NCI-H1105 (cell line): ENCODE data around the gene TRIB2.

Experiments
- DNase-seq: peaks from one replicate; lab custom pipeline; 2025; lab: John Stamatoyannopoulos, UW

The TRIB2 gene

DNA sequence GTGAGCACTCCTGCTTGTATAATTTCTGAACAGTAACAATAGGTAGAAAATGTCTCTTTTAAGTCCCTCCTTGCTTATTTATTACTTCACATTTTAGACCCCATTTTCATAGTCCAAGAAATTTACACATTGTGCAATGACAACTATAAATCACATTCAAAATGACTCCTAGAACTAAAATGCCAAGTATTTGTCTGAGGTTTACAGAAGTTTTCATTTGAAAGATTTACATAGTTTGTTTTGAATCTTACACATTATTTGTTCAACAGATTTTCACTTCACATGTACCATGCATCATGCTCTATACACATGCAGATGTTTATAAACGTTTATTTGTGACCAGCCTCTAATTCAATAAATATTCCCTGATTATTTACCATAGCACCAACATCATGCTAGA lies 15.7 kb upstream of the TRIB2 start:
- DNase-seq: no peak

DNA sequence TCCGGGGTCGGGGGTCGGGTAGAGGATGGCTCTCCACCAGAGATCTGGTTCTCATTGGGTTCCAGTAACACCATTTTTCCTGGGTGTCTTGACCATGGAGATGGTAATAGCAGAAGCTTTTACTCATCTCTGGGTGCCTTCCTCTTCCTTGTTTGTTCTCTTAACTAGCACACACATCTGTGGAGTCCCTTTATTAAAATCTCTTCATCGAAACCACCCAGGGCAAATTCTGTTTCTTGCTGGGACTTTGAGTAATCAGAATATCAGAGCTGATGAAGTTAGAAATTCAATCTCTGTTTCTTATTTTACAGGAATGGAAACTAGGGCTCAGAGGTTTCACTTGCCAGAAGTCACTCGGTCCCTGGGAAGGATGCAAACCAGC lies 15.0 kb upstream of the TRIB2 start:
- no peak for DNase-seq

DNA sequence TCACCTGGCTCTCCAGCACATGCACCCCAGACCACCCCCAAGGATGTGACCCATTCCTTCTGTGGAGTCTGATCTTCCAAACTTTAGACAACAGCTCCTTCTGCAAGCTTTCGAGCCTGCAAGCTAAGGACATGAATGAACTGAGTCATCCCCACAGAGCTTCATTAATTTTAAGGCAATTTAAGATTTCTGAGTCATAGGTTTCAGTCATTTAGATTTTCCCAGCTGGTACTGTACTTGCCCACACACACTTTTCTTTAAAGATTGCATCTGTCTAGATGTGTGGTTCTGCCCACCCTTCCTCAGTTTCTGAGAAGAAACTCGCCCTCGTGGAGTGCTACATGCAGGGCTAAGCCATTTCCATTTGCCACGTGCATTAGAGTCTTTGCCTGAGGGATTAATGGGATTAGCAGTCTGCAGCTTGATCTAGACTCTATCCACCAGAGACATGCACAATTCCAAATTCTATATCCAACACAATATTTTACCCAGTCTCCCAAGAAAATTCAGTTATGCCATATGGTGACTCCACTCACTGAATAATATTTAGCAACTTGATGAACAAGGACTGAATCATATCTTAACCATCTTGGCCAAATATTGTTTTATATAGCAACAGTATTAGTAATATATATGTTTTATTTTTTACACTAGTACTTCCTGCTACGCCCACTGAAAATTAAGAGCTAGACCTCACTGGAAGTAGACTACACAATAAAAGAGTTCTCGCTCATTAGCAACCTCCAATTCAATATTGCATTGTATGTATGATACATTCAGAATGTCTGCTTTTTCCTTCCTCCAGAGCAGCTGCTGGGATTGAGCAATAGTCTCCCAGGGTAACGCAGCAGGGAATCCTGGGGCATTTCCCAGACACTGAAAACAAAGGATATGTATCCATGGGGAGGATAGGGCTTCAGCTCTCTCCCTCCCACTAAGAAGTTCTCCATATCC lies 14.3 kb upstream of the TRIB2 start:
- no peak for DNase-seq

DNA sequence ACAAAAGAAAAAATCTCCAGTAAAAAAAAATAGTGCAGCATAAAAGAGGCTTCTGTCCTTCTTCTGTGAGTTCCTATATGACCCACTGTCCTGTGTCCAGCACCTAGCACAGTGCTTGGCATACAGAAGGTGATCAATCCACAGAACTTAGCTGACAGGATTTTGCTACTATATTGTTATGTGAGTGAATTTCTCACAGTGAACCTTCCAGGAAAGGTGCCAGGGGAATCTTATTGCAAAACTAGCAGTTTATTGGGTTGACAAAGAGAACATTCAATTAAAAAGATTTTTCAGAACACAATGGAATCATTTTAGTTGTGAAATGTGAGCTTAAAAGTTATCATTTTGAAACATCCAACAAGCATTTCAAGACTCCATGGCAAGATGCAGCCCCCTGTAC lies 12.4 kb upstream of the TRIB2 start:
- no peak for DNase-seq

DNA sequence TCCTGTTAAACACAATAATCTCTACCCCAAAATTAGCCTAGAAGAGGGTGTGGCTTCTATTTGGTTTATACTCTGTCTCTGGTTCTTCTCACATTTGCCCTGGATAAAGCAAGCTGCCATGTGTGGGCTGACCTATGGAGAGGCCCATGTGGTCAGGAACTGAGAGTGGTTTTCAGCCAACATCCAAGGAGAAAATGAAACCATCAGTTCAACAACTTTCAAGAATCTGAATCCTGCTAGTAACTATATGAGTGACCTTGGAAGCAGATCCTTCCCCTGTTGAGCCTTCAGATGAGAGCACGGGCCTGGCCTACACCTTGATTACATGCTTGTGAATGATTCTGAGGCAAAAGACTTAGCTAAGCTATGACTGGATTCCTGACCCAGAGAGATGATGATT lies 11.5 kb upstream of the TRIB2 start:
- DNase-seq: no peak

DNA sequence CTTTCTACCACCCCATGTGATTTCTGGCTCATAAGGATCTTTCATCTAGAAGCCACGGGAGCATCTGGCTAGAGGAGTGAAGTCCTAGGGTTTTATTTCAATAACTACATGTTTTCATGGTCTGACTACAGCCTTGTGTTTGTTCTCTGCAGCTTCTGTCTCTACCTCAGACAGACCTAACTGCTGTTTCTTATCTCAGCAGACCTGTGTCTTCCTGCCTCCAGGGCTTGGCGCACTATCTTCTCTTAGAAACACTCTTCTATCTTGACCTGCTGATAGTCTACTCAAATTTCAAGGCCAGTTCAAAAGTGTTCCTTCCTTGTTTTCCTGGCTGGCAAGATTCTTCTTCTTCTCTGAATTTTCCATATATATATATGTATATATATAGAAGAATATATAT lies 11.0 kb upstream of the TRIB2 start:
- no peak for DNase-seq

DNA sequence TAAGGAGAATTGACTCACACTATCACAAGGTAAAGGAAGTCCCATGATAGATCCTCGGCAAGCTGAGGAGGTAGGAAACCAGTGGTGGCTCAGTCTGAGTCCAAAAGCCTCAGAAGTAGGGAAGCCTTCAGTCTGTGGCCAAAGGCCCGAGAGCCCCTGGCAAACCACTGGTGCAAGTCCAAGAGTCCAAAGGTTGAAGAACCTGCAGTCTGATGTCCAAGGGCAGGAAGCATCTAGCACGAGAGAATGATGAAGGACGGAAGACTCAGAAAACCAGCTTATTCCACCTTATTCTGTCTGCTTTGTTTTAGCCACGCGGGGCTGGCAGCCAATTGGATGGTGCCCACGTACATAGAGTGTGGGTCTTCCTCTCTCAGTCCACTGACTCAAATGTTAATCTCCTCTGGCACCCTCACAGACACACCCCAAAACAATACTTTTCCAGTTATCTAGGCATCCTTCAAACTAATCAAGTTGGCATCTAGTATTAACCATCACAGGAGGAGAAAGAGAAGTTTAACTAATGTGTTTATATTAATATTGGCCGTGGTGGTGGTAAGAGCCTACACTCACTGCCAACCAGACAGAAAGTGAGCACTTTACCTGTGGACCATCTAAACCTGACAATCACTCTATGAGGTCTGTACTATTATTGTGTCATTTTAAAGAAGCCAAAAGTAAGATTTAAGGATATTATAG lies 8.1 kb upstream of the TRIB2 start:
- DNase-seq: no peak

DNA sequence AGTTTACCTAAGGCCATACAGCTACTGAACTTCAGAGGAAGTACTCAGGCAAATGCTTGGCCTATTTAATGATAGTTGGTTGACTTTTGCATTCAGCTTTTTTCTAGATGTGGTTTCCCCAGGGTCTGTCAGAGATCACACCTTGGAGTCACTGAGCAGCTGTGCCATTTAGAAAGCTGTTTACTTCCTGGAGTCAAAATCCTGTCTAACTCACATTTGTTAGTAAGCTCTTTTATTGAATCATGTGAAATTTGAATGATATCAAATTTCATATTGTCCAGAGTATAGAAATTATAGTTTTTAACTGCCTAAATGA lies 7.6 kb upstream of the TRIB2 start:
- no peak for DNase-seq

DNA sequence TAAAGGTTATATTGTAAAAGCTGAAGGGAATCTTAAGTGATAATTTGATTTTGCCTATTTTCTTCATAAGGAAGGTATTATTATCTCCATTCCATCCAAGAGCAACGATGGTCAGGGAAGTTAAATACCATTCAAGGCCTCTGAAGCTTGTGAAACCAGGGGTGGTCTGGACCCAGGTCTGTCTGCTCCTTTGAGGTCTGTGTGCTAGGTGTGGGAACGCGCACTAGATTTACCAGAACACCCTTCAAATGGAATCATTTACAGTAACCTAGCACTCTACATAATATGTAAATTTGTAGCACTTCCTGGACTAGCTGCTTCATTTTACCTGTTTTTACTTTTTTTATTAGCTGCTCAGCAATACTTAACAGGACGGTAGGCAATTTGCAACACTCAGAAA lies 6.4 kb upstream of the TRIB2 start:
- DNase-seq: no peak

DNA sequence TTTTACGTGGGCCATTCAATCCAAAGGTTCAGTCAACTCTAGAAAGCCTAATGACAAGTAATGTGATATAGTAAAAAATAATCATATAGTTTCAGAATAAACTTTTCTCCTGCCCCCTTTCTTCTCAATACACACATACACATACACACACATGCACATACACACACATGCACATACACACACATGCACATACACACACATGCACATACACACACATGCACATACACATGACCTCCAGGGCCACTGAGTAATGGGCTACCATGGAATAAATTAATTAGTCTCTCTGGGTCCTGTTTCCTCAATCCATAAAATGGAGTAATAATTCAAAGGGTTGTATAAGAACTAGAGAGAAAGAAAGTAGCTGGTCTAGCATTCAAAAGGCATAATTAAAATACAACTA lies 5.4 kb upstream of the TRIB2 start:
- no peak for DNase-seq

DNA sequence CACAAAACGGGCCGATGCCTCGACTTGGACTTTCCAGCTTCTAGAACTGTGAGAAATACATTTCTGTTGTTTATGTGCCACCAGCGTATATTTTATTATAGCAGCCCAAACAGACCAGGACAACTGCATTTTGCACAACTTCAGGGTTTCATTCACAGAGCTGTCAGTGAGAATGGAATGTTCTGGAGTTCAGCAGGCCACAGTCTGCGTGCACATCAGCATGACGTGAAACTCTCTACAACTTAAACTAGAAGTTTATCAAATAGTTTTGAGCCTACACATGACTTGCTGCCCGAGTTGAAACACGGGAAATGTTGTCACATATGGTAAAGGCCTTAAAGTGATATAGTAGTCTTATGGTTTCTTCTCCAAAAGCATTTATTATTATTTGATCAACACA lies 3.9 kb upstream of the TRIB2 start:
- no peak for DNase-seq

DNA sequence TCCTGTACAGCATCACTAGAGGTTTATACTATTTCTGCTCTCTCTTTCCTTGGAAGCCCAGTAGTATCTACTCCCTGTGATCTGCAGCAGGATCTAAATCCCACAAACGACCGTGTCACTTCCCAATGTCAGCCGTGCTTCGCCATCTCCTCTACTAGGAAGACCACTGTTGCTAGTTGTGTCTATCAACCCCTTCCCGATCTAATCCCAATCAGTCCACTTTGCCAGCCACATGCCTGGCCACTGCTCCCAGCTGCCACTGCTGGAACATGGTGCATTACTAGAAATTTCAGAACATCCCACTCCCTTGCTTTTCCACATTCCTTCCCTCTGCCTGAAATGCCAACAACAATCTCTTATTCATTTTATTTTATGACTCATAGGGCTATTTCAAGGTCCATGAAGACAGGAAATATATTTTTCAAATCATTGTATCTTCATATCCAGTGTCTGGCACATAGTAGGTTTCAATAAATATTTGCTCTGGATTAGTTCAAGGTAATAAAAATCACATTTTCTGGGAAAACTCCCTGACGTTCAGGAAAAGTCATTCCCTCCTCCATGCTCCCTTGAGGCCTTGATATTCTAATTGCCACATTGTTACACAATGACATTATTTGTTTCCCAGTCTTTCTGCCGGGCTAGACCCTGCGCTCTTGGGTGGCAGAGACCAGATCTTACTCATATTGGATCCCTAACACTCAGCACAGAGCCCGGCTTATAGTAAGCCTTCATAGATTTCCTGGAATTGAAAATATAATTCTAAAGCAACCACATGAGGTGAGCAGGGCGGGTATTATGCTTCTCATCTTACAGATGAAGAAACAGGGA lies 2.1 kb upstream of the TRIB2 start:
- no peak for DNase-seq

DNA sequence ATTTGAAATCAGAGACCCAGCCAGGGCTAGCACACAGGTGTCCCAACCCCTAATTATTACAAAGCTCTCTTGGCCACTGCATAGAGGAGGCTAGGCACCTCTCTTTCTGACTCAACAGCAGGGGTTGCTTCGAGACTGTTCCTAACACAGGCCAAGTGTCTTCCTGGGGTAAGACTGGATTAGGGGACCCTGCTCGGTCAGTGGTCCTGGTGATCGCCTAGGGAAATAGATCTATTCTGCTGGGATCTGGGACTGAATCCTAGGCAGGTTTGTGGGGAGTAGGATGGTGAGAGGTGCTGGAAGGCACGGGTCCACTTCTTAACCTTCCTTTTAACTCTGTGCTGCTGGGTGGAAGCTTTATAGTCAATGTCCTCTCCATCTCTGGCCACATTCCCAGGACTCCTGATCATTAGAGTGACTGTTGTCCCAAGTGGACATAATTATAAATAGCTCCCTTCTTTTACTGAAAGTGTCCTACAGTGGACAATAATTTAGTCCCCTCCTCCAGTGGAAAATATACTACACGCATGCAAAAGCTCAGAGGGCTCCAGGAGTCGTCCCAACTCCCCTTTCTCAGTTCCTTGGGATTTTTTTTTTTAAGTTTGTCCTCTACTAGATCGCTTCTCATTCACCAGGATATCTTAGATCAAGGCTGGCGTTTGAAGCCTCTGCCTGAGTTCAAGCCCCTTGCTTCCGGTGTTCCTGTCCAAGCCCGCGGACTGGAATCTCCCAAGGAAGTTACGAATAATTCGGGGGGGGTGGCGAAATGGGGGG lies 1.3 kb upstream of the TRIB2 start:
- DNase-seq: no peak

DNA sequence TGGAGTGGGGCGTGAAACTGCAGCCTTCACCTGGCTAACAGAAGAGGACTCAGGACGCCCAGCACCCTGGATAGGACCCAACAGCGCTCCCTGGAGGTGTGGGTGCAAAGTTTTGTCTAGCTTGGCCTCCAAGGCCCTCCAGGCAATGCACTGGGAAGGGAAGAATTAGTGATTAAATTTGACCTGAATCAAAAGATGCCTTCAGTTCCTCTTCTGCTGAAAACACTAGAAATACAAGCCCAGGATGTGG lies 779 bp upstream of the TRIB2 start:
- peak; percentile 56 for DNase-seq

DNA sequence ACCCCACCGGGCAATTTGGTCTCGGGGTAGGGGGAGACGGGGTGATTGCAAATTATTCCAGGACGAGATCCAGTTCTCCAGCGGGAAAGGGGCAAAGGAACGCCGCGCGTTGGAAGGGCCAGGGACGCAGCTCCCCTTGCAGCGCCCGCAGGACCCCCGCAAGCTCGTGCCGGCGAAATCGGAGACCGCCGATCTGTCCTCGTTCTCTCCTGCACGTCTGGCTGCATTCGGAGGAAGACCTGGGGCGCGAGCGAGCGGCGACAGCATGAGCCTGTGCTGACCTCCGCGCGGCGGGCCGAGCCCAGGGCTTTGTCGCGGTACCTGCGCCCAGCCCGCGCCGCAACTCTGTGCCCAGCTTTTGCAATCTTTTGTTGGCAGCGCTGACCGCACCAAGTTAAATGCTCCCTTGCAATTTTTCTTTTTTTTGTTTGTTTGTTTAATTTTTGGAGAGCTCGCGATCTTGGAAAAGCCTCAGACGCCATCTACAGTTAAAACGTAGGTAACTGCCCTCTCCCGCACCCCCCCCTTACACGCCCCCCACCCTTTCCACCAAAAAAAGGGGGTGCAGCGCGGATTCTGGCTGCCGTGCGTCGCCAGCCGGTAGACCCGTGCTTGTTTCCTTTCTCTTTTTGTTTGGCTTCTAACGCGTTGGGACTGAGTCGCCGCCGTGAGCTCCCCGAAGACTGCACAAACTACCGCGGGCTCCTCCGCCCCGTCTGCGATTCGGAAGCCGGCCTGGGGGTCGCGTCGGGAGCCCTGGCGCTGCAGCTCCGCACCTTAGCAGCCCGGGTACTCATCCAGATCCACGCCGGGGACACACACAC lies 667 bp downstream of the TRIB2 start:
- DNase-seq: peak; percentile 49

DNA sequence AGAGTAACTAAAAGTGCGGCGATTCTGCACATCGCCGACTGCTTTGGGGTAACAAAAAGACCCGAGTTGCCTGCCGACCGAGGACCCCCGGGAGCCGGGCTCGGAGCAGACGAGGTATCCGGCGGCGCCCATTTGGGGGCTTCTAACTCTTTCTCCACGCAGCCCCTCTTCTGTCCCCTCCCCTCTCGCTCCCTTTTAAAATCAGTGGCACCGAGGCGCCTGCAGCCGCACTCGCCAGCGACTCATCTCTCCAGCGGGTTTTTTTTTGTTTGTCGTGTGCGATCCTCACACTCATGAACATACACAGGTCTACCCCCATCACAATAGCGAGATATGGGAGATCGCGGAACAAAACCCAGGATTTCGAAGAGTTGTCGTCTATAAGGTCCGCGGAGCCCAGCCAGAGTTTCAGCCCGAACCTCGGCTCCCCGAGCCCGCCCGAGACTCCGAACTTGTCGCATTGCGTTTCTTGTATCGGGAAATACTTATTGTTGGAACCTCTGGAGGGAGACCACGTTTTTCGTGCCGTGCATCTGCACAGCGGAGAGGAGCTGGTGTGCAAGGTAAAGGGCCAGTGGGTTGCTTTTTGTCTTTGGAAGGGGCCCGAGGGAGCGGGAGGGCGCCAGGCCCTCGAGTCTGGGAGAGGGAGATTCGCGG lies 1.4 kb downstream of the TRIB2 start:
- DNase-seq: peak; percentile 49

DNA sequence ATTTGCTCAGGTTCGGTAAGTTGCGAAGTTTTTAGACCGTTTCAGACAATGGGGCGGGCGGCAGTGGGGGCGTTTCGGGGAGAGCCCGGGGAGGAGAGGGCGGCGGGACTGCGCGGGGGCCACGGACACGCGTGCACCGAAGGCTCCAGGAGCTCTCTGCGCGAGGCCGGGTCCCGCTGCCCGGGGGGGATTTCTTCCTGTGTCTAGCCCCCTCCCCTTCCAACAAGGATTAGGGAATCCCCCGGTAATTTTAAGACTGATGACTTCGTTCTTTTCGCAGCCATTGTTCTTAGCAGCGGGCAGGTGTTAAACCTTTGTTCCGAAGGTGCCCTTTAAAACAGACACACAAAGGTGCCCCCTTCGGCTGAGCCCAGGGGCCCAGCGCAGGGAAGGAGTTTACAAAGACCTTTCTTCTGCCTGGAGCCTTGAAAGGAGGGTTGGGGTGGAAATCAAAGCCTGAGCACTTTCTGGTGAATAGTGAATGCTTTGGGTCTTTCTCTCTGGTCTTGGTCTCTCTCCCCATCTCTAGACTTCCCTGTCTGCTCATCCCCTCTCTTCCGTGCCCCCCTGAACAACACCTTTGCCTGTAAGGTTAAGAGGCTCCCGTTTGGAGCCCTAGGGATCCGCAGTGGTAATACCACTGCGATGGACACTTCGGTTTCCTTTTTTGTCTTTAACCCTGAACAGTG lies 2.1 kb downstream of the TRIB2 start:
- DNase-seq: no peak

DNA sequence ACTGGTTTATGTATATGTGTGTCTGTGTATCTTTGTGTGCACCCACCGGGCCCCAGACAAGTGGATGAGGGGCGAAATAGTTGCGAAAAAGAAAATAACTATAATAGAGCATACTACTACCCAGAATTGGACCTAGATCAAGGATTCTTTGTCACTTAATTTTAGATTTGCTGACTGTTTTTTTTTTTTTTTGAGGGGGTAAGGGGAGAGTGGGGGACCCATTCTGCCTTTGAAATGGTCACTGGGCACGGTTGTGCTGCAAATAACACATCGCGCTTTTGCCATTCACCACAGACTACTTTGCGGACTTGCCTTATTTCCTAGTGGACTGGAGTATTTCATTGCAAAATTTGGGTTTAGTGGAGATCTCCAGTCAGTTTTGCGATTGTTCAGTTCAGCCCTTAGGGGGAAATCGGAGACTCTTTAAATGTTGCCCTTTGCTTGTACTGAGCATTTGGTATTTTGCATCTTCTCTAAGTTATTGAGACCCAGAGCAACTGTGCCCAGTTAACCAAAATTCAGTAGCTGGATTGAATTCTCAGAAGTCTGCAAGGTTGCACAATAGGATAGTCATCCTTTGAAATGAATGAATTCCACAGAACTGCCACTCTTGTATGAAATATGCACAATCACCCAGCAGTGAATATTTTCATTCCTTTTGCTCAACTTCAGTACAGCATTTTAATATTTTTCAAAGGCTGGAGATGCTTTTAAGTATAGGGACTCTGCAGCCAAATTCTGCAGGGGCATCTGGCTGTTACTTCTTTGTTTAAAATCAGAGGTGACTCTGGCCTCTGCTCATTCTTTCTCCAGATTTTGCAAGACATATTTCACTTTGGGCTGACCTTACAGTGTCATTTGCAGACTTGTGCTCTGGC lies 2.9 kb downstream of the TRIB2 start:
- DNase-seq: no peak

DNA sequence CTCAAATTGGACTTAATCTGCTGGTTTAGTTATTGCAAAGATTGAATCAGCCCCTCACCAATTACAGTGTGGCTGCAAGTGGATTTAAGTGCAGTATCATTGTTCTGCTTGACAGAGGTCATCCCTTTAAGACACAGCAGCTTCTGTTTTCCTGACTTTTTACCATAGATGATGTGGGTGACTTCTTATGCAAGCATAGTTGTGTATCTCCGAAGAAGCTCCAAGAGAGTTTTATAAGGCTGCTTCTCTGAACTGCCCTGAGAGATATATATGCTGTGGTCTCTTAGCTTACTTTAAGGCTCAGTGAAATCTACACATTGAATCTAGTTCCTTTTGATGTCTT lies 3.5 kb downstream of the TRIB2 start:
- DNase-seq: no peak
